IMR-90 (cell line): ENCODE measurements around the gene CDC25B. TPM values are rescaled to one million over a fixed set of nuclear protein-coding genes. Genes with fewer than 3 reads are reported as not detected.

Experiments
- ATAC-seq: fragments of 200-7000 bp; cut with Tn5 transposase; 2 replicates; pipeline ENCODE4 v1.9.1; 2020; ENCODE audit warnings: low read depth, mild to moderate bottlenecking, moderate library complexity
- BruUV-seq: library from RNA; stranded (reverse); fragments of 400-500 nt; replicated peaks from 2 replicates; lab custom pipeline; 2021; lab: Mats Ljungman, UMichigan
- CTCF ChIA-PET: fragments of 300-600 bp; formaldehyde crosslinking; extraction: SDS; loops from one replicate; lab custom pipeline; 2021; ENCODE audit warnings: antibody characterized with exemption; lab: Yijun Ruan, JAX
- POLR2A ChIA-PET: fragments of 300-600 bp; sonication (Branson Sonifier 250); formaldehyde crosslinking; loops from one replicate; lab custom pipeline; 2022; ENCODE audit warnings: antibody characterized with exemption; ENCODE audit not compliant: unreplicated experiment; lab: Charles Lee
- DNase-seq: peaks from one replicate; pipeline ENCODE4 v3.0.0; 2013
- H2AFZ ChIP-seq: replicated peaks from 2 replicates; pipeline ENCODE3; 2013; ENCODE audit warnings: low read length, mild to moderate bottlenecking; ENCODE audit not compliant: poor library complexity
- H2AK5ac ChIP-seq: 2 replicates; pipeline ENCODE4 v1.6.1; 2013; ENCODE audit warnings: low read depth, low read length, inconsistent platforms
- H2AK9ac ChIP-seq: replicated peaks from 2 replicates; pipeline ENCODE3; 2013; ENCODE audit warnings: mild to moderate bottlenecking, low read depth, low read length, moderate library complexity; ENCODE audit not compliant: poor library complexity
- H2BK120ac ChIP-seq: 2 replicates; pipeline ENCODE4 v1.6.1; 2013; ENCODE audit warnings: low read depth, low read length, inconsistent platforms
- H2BK15ac ChIP-seq: 3 replicates; pipeline ENCODE4 v1.6.1; 2013; ENCODE audit warnings: low read depth, low read length, inconsistent platforms
- H2BK20ac ChIP-seq: 2 replicates; pipeline ENCODE4 v1.6.1; 2013; ENCODE audit warnings: low read depth, mild to moderate bottlenecking, inconsistent platforms, low read length, moderate library complexity
- H2BK5ac ChIP-seq: 2 replicates; pipeline ENCODE4 v1.6.1; 2013; ENCODE audit warnings: mild to moderate bottlenecking, low read depth, low read length, inconsistent platforms; ENCODE audit not compliant: poor library complexity, severe bottlenecking
- H3K14ac ChIP-seq: replicated peaks from 2 replicates; pipeline ENCODE4 v1.6.1; 2013; ENCODE audit warnings: low read depth, low read length, inconsistent platforms
- H3K18ac ChIP-seq: 2 replicates; pipeline ENCODE4 v1.6.1; 2013; ENCODE audit warnings: low read depth, low read length, control low read depth
- H3K23ac ChIP-seq: 2 replicates; pipeline ENCODE4 v1.6.1; 2013; ENCODE audit warnings: low read depth, low read length, inconsistent platforms
- H3K27ac ChIP-seq: 2 replicates; pipeline ENCODE4 v1.5.1; 2013; ENCODE audit warnings: mild to moderate bottlenecking, control low read depth, low read length; ENCODE audit not compliant: insufficient read depth
- H3K27me3 ChIP-seq: 2 replicates; pipeline ENCODE4 v1.6.1; 2013; ENCODE audit warnings: low read length; ENCODE audit not compliant: control insufficient read depth, insufficient read depth
- H3K36me3 ChIP-seq: 2 replicates; pipeline ENCODE4 v1.6.1; 2013; ENCODE audit warnings: low read length, mixed read lengths; ENCODE audit not compliant: control insufficient read depth, insufficient read depth
- H3K4ac ChIP-seq: 2 replicates; pipeline ENCODE4 v1.6.1; 2013; ENCODE audit warnings: low read depth, low read length, inconsistent platforms
- H3K4me1 ChIP-seq: 2 replicates; pipeline ENCODE4 v1.6.1; 2013; ENCODE audit warnings: low read length, mixed read lengths; ENCODE audit not compliant: control insufficient read depth, insufficient read depth
- H3K4me2 ChIP-seq: 2 replicates; pipeline ENCODE4 v1.6.1; 2013; ENCODE audit warnings: low read depth, mild to moderate bottlenecking, control low read depth, low read length, moderate library complexity
- H3K4me3 ChIP-seq: 2 replicates; pipeline ENCODE4 v1.5.1; 2013; ENCODE audit warnings: low read depth, mild to moderate bottlenecking, control low read depth, low read length, moderate library complexity; ENCODE audit not compliant: insufficient read depth
- H3K56ac ChIP-seq: 2 replicates; pipeline ENCODE4 v1.6.1; 2013; ENCODE audit warnings: low read length, inconsistent platforms; ENCODE audit not compliant: insufficient read depth; ENCODE audit errors: extremely low read depth
- H3K79me1 ChIP-seq, 2 experiments: 2 replicates each; pipeline ENCODE4 v1.6.1; 2013; ENCODE audit warnings: low read length in 2 of 2, inconsistent platforms in 1 of 2, low read depth in 1 of 2
- H3K9ac ChIP-seq: 2 replicates; pipeline ENCODE4 v1.6.1; 2013; ENCODE audit warnings: low read depth, low read length, control low read depth
- H3K9me1 ChIP-seq: 2 replicates; pipeline ENCODE4 v1.6.1; 2013; ENCODE audit warnings: low read length, inconsistent platforms; ENCODE audit not compliant: insufficient read depth
- H3K9me3 ChIP-seq: 2 replicates; pipeline ENCODE4 v1.6.1; 2013; ENCODE audit warnings: low read length; ENCODE audit not compliant: control insufficient read depth, insufficient read depth
- H4K20me1 ChIP-seq: 2 replicates; pipeline ENCODE4 v1.6.1; 2013; ENCODE audit warnings: low read length, inconsistent platforms; ENCODE audit not compliant: insufficient read depth
- H4K5ac ChIP-seq: 2 replicates; pipeline ENCODE4 v1.6.1; 2013; ENCODE audit warnings: mild to moderate bottlenecking, low read depth, low read length, control low read depth
- H4K8ac ChIP-seq, 2 experiments: 2 replicates each; pipeline ENCODE4 v1.6.1; 2013; ENCODE audit warnings: low read depth in 2 of 2, low read length in 2 of 2, control low read depth in 1 of 2, inconsistent platforms in 1 of 2
- H4K91ac ChIP-seq: 2 replicates; pipeline ENCODE4 v1.6.1; 2013; ENCODE audit warnings: low read depth, low read length, inconsistent platforms; ENCODE audit not compliant: insufficient read depth
- BHLHE40 ChIP-seq: fragments of 150-350 bp; IDR thresholded peaks from 2 replicates; pipeline ENCODE4 v1.6.1; 2016; ENCODE audit warnings: mild to moderate bottlenecking, low read depth, low read length
- CEBPB ChIP-seq: IDR thresholded peaks from 2 replicates; pipeline ENCODE4 v1.6.1; 2012; ENCODE audit warnings: low read depth, low read length, improper control_type of control experiment
- CHD1 ChIP-seq: IDR thresholded peaks from 2 replicates; pipeline ENCODE4 v1.6.1; 2012; ENCODE audit warnings: low read depth, low read length, improper control_type of control experiment
- CTCF ChIP-seq: conservative IDR thresholded peaks from 2 replicates; pipeline ENCODE4 v1.5.1; 2012; ENCODE audit warnings: mild to moderate bottlenecking, low read depth, low read length, improper control_type of control experiment
- FOS ChIP-seq: fragments of 150-350 bp; IDR thresholded peaks from 2 replicates; pipeline ENCODE4 v1.6.1; 2016; ENCODE audit warnings: low read depth, low read length
- MAFK ChIP-seq: IDR thresholded peaks from 2 replicates; pipeline ENCODE4 v1.6.1; 2012; ENCODE audit warnings: low read depth, low read length, improper control_type of control experiment
- MAZ ChIP-seq: IDR thresholded peaks from 2 replicates; pipeline ENCODE4 v1.6.1; 2012; ENCODE audit warnings: low read depth, mild to moderate bottlenecking, low read length, improper control_type of control experiment, moderate library complexity, borderline replicate concordance
- MXI1 ChIP-seq: IDR thresholded peaks from 2 replicates; pipeline ENCODE4 v1.6.1; 2012; ENCODE audit warnings: low read depth, mild to moderate bottlenecking, low read length, moderate library complexity, borderline replicate concordance
- NFE2L2 ChIP-seq: fragments of 150-350 bp; IDR thresholded peaks from 2 replicates; pipeline ENCODE4 v1.6.1; 2016; ENCODE audit warnings: low read depth, mild to moderate bottlenecking, low read length
- POLR2A ChIP-seq: IDR thresholded peaks from 2 replicates; pipeline ENCODE4 v1.6.1; 2012; ENCODE audit warnings: mild to moderate bottlenecking, low read depth, low read length
- RAD21 ChIP-seq: IDR thresholded peaks from 2 replicates; pipeline ENCODE4 v1.6.1; 2012; ENCODE audit warnings: low read length, improper control_type of control experiment
- RCOR1 ChIP-seq: IDR thresholded peaks from 2 replicates; pipeline ENCODE4 v1.6.1; 2012; ENCODE audit warnings: mild to moderate bottlenecking, low read length, improper control_type of control experiment; ENCODE audit not compliant: insufficient replicate concordance
- RFX5 ChIP-seq: IDR thresholded peaks from 2 replicates; pipeline ENCODE4 v1.8.0; 2012; ENCODE audit warnings: low read depth, mild to moderate bottlenecking, low read length, moderate library complexity
- SMC3 ChIP-seq: fragments of 150-350 bp; IDR thresholded peaks from 2 replicates; pipeline ENCODE4 v1.6.1; 2016; ENCODE audit warnings: low read depth, mild to moderate bottlenecking, antibody characterized with exemption, low read length, moderate library complexity
- USF2 ChIP-seq: fragments of 150-350 bp; IDR thresholded peaks from 2 replicates; pipeline ENCODE4 v1.6.1; 2017; ENCODE audit warnings: mild to moderate bottlenecking, antibody characterized with exemption, low read length, low read depth
- WGBS, 2 experiments: methylation state at CpG; one replicate each; pipeline versions ENCODE4 v1.1.5 to v1.1.7; 2013; ENCODE audit warnings: missing lambda C conversion rate in 2 of 2; ENCODE audit not compliant: insufficient read length in 1 of 2; ENCODE audit errors: extremely low coverage in 2 of 2; 5-methylcytosine and 5-hydroxymethylcytosine counted together
- dilution Hi-C: fragments of 300-500 bp; cut with HindIII; formaldehyde crosslinking; loops from one replicate; pipeline ENCODE4 v1.14.3; 2018; ENCODE audit warnings: low sequenced_read_pairs; ENCODE audit not compliant: unreplicated experiment
- in situ Hi-C: fragments of 300-500 bp; cut with MboI; formaldehyde crosslinking; loops from 3 replicates; pipeline ENCODE4 v1.14.3; 2019; ENCODE audit warnings: low sequenced_read_pairs, inconsistent platforms, mixed read lengths
- intact Hi-C: fragments of 100-400 bp; cut with micrococcal nuclease; formaldehyde crosslinking; loops from 2 replicates; pipeline ENCODE4 v1.10.0; 2022
- polyA plus RNA-seq, 3 experiments: library from polyadenylated mRNA; depleted of rRNA; stranded (reverse); fragments of >200 nt; gene quantifications; 2 replicates each; pipeline ENCODE4 v1.2.3, GENCODE V29; 2012; ENCODE audit warnings: low replicate concordance in 1 of 3
- total RNA-seq: library from RNA; depleted of rRNA; stranded (reverse); fragments of >200 nt; gene quantifications from 2 replicates; pipeline ENCODE4 v1.2.3, GENCODE V29; 2012
- TF ChIP-seq, protein P1 (sequence below): fragments of 150-350 bp; IDR thresholded peaks from 2 replicates; pipeline ENCODE4 v1.6.1; 2016; ENCODE audit warnings: low read depth, mild to moderate bottlenecking, low read length, moderate library complexity, borderline replicate concordance

Gene CDC25B
- total and polyA plus RNA-seq, 2 of the 4 experiments (the other 2 are of a cell fraction), result 14.5 to 50.5 TPM

- H4K91ac ChIP-seq, result no peak overlapping the region
- no peak overlapping the region for H3K56ac ChIP-seq
- H2BK5ac ChIP-seq, result no peak overlapping the region
- intact Hi-C loops (no loop called here), in situ Hi-C loops (no loop called here), dilution Hi-C loops (no loop called here)
- no peaks in the 10 kb centered on the region for H3K27me3 ChIP-seq
- H3K18ac ChIP-seq, result no peak overlapping the region
- no peak overlapping the region for H2BK120ac ChIP-seq
- no peak overlapping the region for H3K4me3 ChIP-seq
- H3K36me3 ChIP-seq, result peaks cover 36% of the 10 kb centered on the region
- H3K9ac ChIP-seq, result no peak overlapping the region
- H3K23ac ChIP-seq, result no peak overlapping the region
- H2AK9ac ChIP-seq, result no peak overlapping the region
- no peaks in the 10 kb centered on the region for H4K20me1 ChIP-seq
- no peak overlapping the region for H3K4me2 ChIP-seq
- BruUV-seq, result no TSS peak
- no peak for TF ChIP-seq MXI1
- TF ChIP-seq BHLHE40, result no peak
- TF ChIP-seq RFX5, result no peak
- TF ChIP-seq MAZ, result no peak
- no peak for TF ChIP-seq USF2
- TF ChIP-seq CHD1, result no peak
- TF ChIP-seq CTCF, result no peak
- no peak for TF ChIP-seq CEBPB
- no peak for TF ChIP-seq FOS
- TF ChIP-seq NFE2L2, result no peak
- no peak for TF ChIP-seq SMC3
- no peak for TF ChIP-seq RCOR1
- TF ChIP-seq, protein P1, sequence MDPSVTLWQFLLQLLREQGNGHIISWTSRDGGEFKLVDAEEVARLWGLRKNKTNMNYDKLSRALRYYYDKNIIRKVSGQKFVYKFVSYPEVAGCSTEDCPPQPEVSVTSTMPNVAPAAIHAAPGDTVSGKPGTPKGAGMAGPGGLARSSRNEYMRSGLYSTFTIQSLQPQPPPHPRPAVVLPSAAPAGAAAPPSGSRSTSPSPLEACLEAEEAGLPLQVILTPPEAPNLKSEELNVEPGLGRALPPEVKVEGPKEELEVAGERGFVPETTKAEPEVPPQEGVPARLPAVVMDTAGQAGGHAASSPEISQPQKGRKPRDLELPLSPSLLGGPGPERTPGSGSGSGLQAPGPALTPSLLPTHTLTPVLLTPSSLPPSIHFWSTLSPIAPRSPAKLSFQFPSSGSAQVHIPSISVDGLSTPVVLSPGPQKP, result no peak
- TF ChIP-seq POLR2A, result no peak
- TF ChIP-seq RAD21, result no peak
- no peak for TF ChIP-seq MAFK
- ChIA-PET CTCF (no interaction called here), POLR2A (no interaction called here)
- 0 out of 2 replicates have a peak, but pooled peaks cover 7% of the 10 kb centered on the region for H3K9me1 ChIP-seq
- no peak overlapping the region for H3K4ac ChIP-seq
- H2BK15ac ChIP-seq, result no peak overlapping the region
- no peak overlapping the region for H2AK5ac ChIP-seq
- no peak overlapping the region for H2AFZ ChIP-seq
- H3K4me1 ChIP-seq, result no peaks in the 10 kb centered on the region; the same call in 1 of the 2 replicates
- no peak overlapping the region for H2BK20ac ChIP-seq
- H3K79me1 ChIP-seq, result peaks cover 14 to 20% of the 10 kb centered on the region in 2 experiments; a peak in 3 of 4 replicates
- no peak overlapping the region for H4K5ac ChIP-seq
- no peak overlapping the region for H4K8ac ChIP-seq
- H3K14ac ChIP-seq, result no peak overlapping the region
- no peak for DNase-seq
- no peak overlapping the region for H3K27ac ChIP-seq
- no peak for ATAC-seq
- no peaks in the 10 kb centered on the region for H3K9me3 ChIP-seq
- WGBS, 2 experiments, result 95% methylated on average over 4 of the region's 7 CpGs; no CpG with 5 or more reads in 1 of the 2 experiments
These were observed 29.4 kb downstream of the CDC25B start for GRCh38 chr20:3825526-3825925.
